Measurements from ENCODE around the gene ABCA1. TPM values are rescaled to one million over a fixed set of nuclear protein-coding genes. Genes with fewer than 3 reads are reported as not detected.

Gene ABCA1
- total RNA-seq, 3 donors from 2014 or later (not counting 1 experiment from before 2014, with no cell fraction given): 1.9 to 10.8 (median 4.8) TPM

DNA sequence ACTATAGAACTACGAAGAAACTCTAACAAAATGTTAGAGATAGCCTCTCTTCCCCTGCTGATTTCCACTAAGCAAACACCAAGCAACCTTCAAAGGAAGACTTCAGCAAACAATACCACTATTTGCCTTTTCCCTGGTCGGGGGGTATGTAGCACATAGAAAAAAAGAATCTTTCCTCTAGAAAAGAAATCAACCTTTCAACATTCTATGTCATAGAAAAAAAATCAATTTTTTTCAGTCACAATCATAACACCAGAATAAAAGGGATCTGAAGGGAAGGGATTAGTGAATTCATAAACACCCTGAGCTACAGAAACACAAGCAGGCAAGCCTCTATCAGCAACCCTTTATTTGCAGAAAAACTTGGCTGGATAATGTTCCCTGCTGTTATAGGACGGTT is 15.3 kb downstream of the ABCA1 start:
- H3K36me3 ChIP-seq (ENCODE audit: control insufficient read depth, insufficient read depth, low read length): no peaks in the 10 kb centered on the region
- H3K27ac Mint-ChIP-seq: no peak overlapping the region
- no peak for TF ChIP-seq CTCF (IDR thresholded peaks at IDR 0.05)
- H3K4me3 ChIP-seq (ENCODE audit: low read length): no peak overlapping the region
- ATAC-seq (no peak), DNase-seq (no peak)
- H3K36me3 Mint-ChIP-seq: no peaks in the 10 kb centered on the region
- H3K27ac ChIP-seq (ENCODE audit: low read length): no peak overlapping the region
- no peaks in the 10 kb centered on the region for H3K27me3 ChIP-seq (ENCODE audit: control insufficient read depth, insufficient read depth, low read length)
- intact Hi-C loops (cut with micrococcal nuclease): no loop called here
- H3K9me3 Mint-ChIP-seq: no peaks in the 10 kb centered on the region
- 90% methylated on average over 3 of the region's 3 CpGs for WGBS (ENCODE audit: insufficient coverage)
- peaks cover 3% of the 10 kb centered on the region for H3K4me1 ChIP-seq (ENCODE audit: control insufficient read depth, insufficient read depth, low read length)
- peaks cover 9 to 10% of the 10 kb centered on the region in 2 donors for H3K4me1 Mint-ChIP-seq
- H3K4me3 Mint-ChIP-seq: no peak overlapping the region
- peaks cover 15 to 22% of the 10 kb centered on the region in 2 donors for H3K27me3 Mint-ChIP-seq (ENCODE audit: low read depth in 2 of 2)
- no peaks in the 10 kb centered on the region for H3K9me3 ChIP-seq (ENCODE audit: control insufficient read depth, insufficient read depth, low read length)

- H3K36me3 ChIP-seq (ENCODE audit: control insufficient read depth, insufficient read depth, low read length): no peaks in the 10 kb centered on the region
- H3K27ac Mint-ChIP-seq: no peak overlapping the region
- no peaks in the 10 kb centered on the region for H3K27me3 ChIP-seq (ENCODE audit: control insufficient read depth, insufficient read depth, low read length)
- H3K4me3 Mint-ChIP-seq: no peak overlapping the region
- intact Hi-C loops (cut with micrococcal nuclease): no loop called here
- no peaks in the 10 kb centered on the region for H3K9me3 Mint-ChIP-seq
- H3K4me1 ChIP-seq (ENCODE audit: control insufficient read depth, insufficient read depth, low read length): peaks cover 3% of the 10 kb centered on the region
- no peak overlapping the region for H3K4me3 ChIP-seq (ENCODE audit: low read length)
- peaks cover 17 to 32% of the 10 kb centered on the region in 2 donors for H3K27me3 Mint-ChIP-seq (ENCODE audit: low read depth in 2 of 2)
- no peak for DNase-seq
- no peak overlapping the region for H3K27ac ChIP-seq (ENCODE audit: low read length)
- no peak for ATAC-seq
- H3K36me3 Mint-ChIP-seq: no peaks in the 10 kb centered on the region
- WGBS (ENCODE audit: insufficient coverage): 83% methylated on average over 3 of the region's 4 CpGs
- peaks cover 9 to 10% of the 10 kb centered on the region in 2 donors for H3K4me1 Mint-ChIP-seq
- no peaks in the 10 kb centered on the region for H3K9me3 ChIP-seq (ENCODE audit: control insufficient read depth, insufficient read depth, low read length)
- no peak for TF ChIP-seq CTCF (IDR thresholded peaks at IDR 0.05)
Observed at GRCh38 chr9:104911032-104911607, 16.8 kb downstream of the ABCA1 start.

DNA sequence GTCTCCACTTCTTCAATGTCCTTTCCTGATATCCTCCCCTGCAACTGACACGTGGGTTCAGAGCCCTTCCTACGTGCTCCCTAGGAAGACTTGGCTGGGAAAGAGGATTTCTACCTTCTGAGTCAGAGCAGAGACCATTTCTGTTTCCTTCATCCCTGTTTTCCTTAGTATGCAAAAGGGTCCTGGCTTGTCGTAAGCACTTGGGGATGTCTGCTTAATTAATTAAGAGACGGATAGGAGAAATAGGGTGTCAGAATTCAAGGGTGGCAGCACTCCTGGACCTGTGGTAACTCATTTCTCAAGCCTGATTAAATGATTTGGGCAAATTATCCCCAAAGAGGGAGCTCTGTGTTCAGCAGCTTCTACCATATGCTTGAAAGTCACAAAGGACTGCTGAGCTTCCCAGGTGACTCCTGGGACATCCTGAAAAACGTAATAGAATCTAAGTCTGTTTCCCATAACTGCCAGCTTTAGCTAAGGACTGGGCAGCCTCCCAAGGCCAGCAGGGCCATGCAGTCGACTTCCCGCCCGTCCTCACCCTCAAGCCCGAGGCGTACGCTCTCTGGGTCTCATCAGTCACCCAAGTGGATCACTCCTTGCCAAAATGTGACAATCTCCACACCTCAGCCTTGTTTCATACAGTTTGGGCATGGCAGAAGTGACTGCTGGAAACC is 20.5 kb downstream of the ABCA1 start:
- H3K4me1 Mint-ChIP-seq: peaks cover 9 to 10% of the 10 kb centered on the region in 2 donors
- H3K36me3 ChIP-seq (ENCODE audit: control insufficient read depth, insufficient read depth, low read length): no peaks in the 10 kb centered on the region
- no peak overlapping the region for H3K4me3 ChIP-seq (ENCODE audit: low read length)
- no peak overlapping the region for H3K27ac Mint-ChIP-seq
- peaks cover 14% of the 10 kb centered on the region in 2 donors for H3K27me3 Mint-ChIP-seq (ENCODE audit: low read depth in 2 of 2)
- no peak overlapping the region for H3K4me3 Mint-ChIP-seq
- intact Hi-C loops (cut with micrococcal nuclease): no loop called here
- H3K9me3 ChIP-seq (ENCODE audit: control insufficient read depth, insufficient read depth, low read length): no peaks in the 10 kb centered on the region
- WGBS (ENCODE audit: insufficient coverage): 90% methylated on average over 11 of the region's 11 CpGs
- H3K9me3 Mint-ChIP-seq: no peaks in the 10 kb centered on the region
- DNase-seq (no peak), ATAC-seq (no peak)
- H3K36me3 Mint-ChIP-seq: no peaks in the 10 kb centered on the region
- H3K4me1 ChIP-seq (ENCODE audit: control insufficient read depth, insufficient read depth, low read length): peaks cover 3% of the 10 kb centered on the region
- no peak overlapping the region for H3K27ac ChIP-seq (ENCODE audit: low read length)
- no peaks in the 10 kb centered on the region for H3K27me3 ChIP-seq (ENCODE audit: control insufficient read depth, insufficient read depth, low read length)
- no peak for TF ChIP-seq CTCF (IDR thresholded peaks at IDR 0.05)

Data from natural killer cell (primary cell).